ENCODE measurements around the gene THBS3.
"Not testable (repeated sequence)": the region's sequence is repeated elsewhere in the genome, so short reads cannot be mapped to it uniquely, and the experiment has no call there.

THBS3 gene

GRCh38 chr1:155172732-155173477 lies 34.8 kb downstream of the THBS3 start, which contains the start of gene KRTCAP2:
KRTCAP2 (minus strand) TSS chr1:155173304; CDS start chr1:155173224, 80 bp downstream.
- DNase-seq = peak; percentile 99

GRCh38 chr1:155171836-155172731 lies 35.6 kb downstream of the THBS3 start:
- no peak for DNase-seq

- no peak for DNase-seq
These were observed 36.9 kb downstream of the THBS3 start for GRCh38 chr1:155170806-155171205.

GRCh38 chr1:155170101-155170785 lies 37.5 kb downstream of the THBS3 start:
- DNase-seq = no peak

- no peak for DNase-seq
These were observed 38.2 kb downstream of the THBS3 start for GRCh38 chr1:155169541-155169940.

GRCh38 chr1:155168456-155169210 lies 39.1 kb downstream of the THBS3 start:
- DNase-seq = no peak

- not testable (repeated sequence) for DNase-seq
These were observed 39.6 kb downstream of the THBS3 start for GRCh38 chr1:155168105-155168445.

- DNase-seq = peak; percentile 97
These were observed 40.3 kb downstream of the THBS3 start for GRCh38 chr1:155167166-155168104.

GRCh38 chr1:155166471-155167165 lies 41.1 kb downstream of the THBS3 start:
- DNase-seq = peak; percentile 56

- no peak for DNase-seq
These were observed 41.6 kb downstream of the THBS3 start for GRCh38 chr1:155166051-155166470.

GRCh38 chr1:155164625-155165024 lies 43.1 kb downstream of the THBS3 start:
- not testable (repeated sequence) for DNase-seq

- not testable (repeated sequence) for DNase-seq
These were observed 43.9 kb downstream of the THBS3 start for GRCh38 chr1:155163785-155164184.

GRCh38 chr1:155162631-155163030 lies 45.1 kb downstream of the THBS3 start:
- not testable (repeated sequence) for DNase-seq

GRCh38 chr1:155160128-155160527 lies 47.6 kb downstream of the THBS3 start:
- DNase-seq = no peak

GRCh38 chr1:155158991-155159390 lies 48.7 kb downstream of the THBS3 start:
- no peak for DNase-seq

- DNase-seq = not testable (repeated sequence)
These were observed 51.6 kb downstream of the THBS3 start for GRCh38 chr1:155155996-155156643.

Data from hematopoietic multipotent progenitor cell treated with erythropoietin and hydrocortisone succinate and interleukin-3 and kit ligand, for 6 days (in vitro differentiated cells).